Activated gamma-delta T cell treated with anti-CD3 and anti-CD28 coated beads, Interleukin-2, amount 50 U/mL, for 16 hours (primary cell): Measurements from ENCODE around the gene C1orf232.

Experiments
- DNase-seq: peaks from one replicate; pipeline ENCODE4 v3.0.0-alpha.2; 2020; ENCODE audit warnings: low read depth

C1orf232 gene

GRCh38 chr1:26156285-26157038 is 12.3 kb downstream of the C1orf232 start:
- DNase-seq: no peak

- DNase-seq: no peak
Observed at GRCh38 chr1:26155370-26156284, 13.1 kb downstream of the C1orf232 start.

- no peak for DNase-seq
Observed at GRCh38 chr1:26154750-26155149, 14.0 kb downstream of the C1orf232 start.

GRCh38 chr1:26153966-26154532 is 14.7 kb downstream of the C1orf232 start:
- DNase-seq: no peak

GRCh38 chr1:26148887-26149286 is 19.9 kb downstream of the C1orf232 start:
- no peak for DNase-seq

GRCh38 chr1:26145960-26146294 is 22.8 kb downstream of the C1orf232 start:
- DNase-seq: no peak

- peak; percentile 75 for DNase-seq
Observed at GRCh38 chr1:26145041-26145959, 23.5 kb downstream of the C1orf232 start.

- no peak for DNase-seq
Observed at GRCh38 chr1:26142159-26142558, 26.6 kb downstream of the C1orf232 start.

- no peak for DNase-seq
Observed at GRCh38 chr1:26138974-26139558, 29.7 kb downstream of the C1orf232 start.

GRCh38 chr1:26134466-26134865 is 34.3 kb downstream of the C1orf232 start:
- no peak for DNase-seq

- no peak for DNase-seq
Observed at GRCh38 chr1:26132834-26133167, 36.0 kb downstream of the C1orf232 start.

GRCh38 chr1:26132128-26132833 is 36.5 kb downstream of the C1orf232 start:
- no peak for DNase-seq

- no peak for DNase-seq
Observed at GRCh38 chr1:26130695-26131094, 38.1 kb downstream of the C1orf232 start.

- no peak for DNase-seq
Observed at GRCh38 chr1:26129778-26130177, 39.0 kb downstream of the C1orf232 start.

GRCh38 chr1:26127235-26128163 is 41.3 kb downstream of the C1orf232 start:
- no peak for DNase-seq

- DNase-seq: peak; percentile 36
Observed at GRCh38 chr1:26126321-26127084, 42.3 kb downstream of the C1orf232 start.

- no peak for DNase-seq
Observed at GRCh38 chr1:26125946-26126320, 42.8 kb downstream of the C1orf232 start.

GRCh38 chr1:26125382-26125781 is 43.4 kb downstream of the C1orf232 start:
- no peak for DNase-seq
